H54 (cell line): ENCODE measurements around the gene LIN9.
A peak's percentile ranks its signal among the peaks of the same experiment; 100 is the strongest.
"Not testable (repeated sequence)": the region's sequence is repeated elsewhere in the genome, so short reads cannot be mapped to it uniquely, and the experiment has no call there.

Experiments used
- DNase-seq: peaks from one replicate; pipeline ENCODE4 v3.0.0; 2011; ENCODE audit warnings: low spot score, mixed read lengths; ENCODE audit not compliant: insufficient read length
- FAIRE-seq: peaks from 3 replicates; lab custom pipeline; 2011; peaks lifted over from hg19 to GRCh38; lab: Jason Lieb, UNC
- POLR2A ChIP-seq: IDR thresholded peaks from 2 replicates; pipeline ENCODE4 v1.6.1; 2011; ENCODE audit warnings: low read depth, mild to moderate bottlenecking, low read length

The LIN9 gene

GRCh38 chr1:226308723-226309397 lies at the start of gene LIN9:
Gene LIN9 (minus strand): TSS chr1:226309164. CDS start chr1:226309139, 25 bp downstream.
- FAIRE-seq = no peak
- TF ChIP-seq POLR2A = peak; percentile 88
- peak; percentile 83 for DNase-seq

GRCh38 chr1:226357416-226357815 lies 48.5 kb upstream of the LIN9 start:
- TF ChIP-seq POLR2A = no peak
- DNase-seq (no peak), FAIRE-seq (no peak)

GRCh38 chr1:226355669-226356551 lies 46.9 kb upstream of the LIN9 start:
- DNase-seq (no peak), FAIRE-seq (no peak)
- TF ChIP-seq POLR2A = no peak

DNA sequence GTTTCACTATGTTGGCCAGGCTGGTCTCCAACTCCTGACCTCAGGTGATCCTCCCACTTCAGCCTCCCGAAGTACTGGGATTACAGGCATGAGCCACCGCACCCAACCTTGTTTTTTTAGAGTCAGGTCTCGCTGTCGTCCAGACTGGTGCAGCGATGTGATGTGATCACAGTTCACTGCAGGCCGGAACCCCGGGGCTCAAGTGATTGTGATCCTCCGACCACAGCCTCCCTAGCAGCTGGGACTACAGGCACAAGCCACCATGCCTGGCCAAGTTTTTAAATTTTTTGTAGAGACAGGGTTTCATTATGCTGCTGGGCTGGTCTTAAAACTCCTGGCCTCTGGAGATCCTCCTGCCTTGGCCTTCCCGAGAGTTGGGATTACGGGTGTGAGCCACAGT lies 46.1 kb upstream of the LIN9 start:
- FAIRE-seq (no peak), DNase-seq (no peak)
- no peak for TF ChIP-seq POLR2A

DNA sequence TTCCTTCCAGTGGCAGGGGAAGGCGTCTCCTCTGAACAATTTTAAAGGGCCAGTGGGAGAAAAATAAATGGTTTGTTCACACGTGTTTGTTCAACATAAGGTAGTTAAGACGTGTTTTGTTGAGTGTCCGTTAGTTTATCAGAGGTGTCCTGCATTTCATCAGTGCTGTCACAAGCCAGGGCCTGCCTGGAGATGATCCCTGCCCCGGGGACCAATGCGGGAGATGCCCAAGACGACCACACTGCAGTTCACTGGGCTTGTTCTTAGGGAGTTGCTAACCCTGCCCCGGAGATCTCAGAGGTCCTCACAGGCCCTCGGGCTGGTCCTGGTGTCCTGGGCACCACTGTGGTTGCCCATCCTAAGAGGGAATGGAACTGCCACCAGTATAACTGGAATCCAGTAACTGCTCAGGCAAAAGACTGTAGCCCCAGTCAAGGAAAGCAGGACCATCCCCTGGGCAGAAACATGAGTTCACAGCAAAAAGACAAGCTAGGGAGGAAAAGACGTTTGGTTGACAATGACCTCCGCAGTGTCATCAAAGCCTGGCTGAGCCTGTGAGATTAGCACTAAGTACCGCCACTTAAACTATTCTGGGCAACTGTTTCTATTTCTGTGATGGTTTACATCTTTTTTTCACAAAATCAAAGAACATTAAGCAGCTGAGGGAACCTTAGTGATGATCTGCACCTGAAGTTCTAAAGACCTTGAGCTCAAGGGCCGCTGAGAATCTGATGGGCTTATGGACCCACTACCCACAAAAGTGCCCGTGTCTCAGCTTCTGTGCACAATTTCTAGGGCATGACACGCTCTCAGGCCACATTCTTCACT lies 44.9 kb upstream of the LIN9 start:
- no peak for FAIRE-seq
- TF ChIP-seq POLR2A = no peak

GRCh38 chr1:226351709-226352108 lies 42.7 kb upstream of the LIN9 start:
- DNase-seq = no peak
- TF ChIP-seq POLR2A = no peak
- no peak for FAIRE-seq

More for the DNA sequence above, 44.9 kb upstream of the LIN9 start:
- DNase-seq = no peak

DNA sequence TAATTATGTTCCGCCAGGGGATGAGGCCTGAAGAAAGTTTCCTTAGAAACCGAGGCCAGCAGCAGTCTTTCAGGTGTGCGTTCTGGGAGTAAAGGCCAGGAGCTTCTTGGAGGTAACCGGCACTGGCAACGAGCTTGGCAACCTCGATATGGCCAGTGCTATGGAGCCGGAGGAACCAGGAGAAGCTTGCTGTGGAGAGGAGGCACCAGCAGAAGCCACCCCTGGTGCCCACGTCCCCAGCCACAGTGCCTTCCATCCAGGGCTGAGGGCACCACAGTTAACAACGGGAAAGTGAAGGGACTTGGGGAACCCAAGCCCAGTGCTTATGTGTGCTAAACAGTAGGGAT lies 41.5 kb upstream of the LIN9 start:
- TF ChIP-seq POLR2A = no peak
- DNase-seq (no peak), FAIRE-seq (no peak)

GRCh38 chr1:226349801-226350518 lies 41.0 kb upstream of the LIN9 start:
- no peak for TF ChIP-seq POLR2A
- DNase-seq (no peak), FAIRE-seq (no peak)

DNA sequence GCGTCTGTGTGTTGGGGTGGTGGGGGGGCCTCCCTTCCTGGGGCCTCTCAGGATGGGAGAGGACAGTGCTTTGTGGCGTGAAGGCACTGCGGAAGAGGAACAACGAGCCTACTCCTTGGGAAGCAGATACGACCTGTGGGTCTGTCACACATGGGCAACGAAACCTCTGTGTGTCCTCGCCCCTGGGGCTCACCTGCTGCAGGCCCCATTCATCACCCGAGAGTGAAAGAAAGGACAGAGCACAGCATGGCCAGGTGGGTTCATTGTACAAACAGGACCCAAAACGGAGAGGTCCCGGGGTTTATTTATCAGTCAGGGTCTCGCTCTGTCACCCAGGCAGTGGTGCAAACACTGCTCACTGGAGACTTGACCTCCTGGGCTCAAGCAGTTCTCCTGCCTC lies 40.1 kb upstream of the LIN9 start:
- FAIRE-seq (no peak), DNase-seq (no peak)
- no peak for TF ChIP-seq POLR2A

- no peak for TF ChIP-seq POLR2A
- DNase-seq (no peak), FAIRE-seq (no peak)
Measured at GRCh38 chr1:226344441-226345259, 35.7 kb upstream of the LIN9 start.

DNA sequence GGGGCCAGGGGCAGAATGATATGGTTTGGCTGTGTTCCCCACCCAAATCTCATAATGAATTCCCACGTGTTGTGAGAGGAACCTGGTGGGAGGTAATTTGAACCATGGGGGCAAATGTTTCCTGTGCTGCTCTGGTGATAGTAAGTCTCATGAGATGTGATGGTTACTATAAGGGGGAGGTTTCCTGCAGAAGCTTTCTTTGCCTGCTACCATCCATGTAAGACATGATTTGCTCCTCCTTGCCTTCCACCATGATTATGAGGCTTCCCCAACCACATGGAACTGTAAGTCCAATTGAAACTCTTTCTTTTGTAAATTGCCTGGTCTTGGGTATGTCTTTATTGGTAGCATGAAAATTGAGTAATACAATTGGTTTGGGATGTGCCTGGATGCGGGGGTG lies 33.7 kb upstream of the LIN9 start:
- DNase-seq (no peak), FAIRE-seq (no peak)
- no peak for TF ChIP-seq POLR2A

- DNase-seq, FAIRE-seq: not testable (repeated sequence)
Measured at GRCh38 chr1:226340111-226340510, 31.1 kb upstream of the LIN9 start.
